Choroid plexus epithelial cell (primary cell): ENCODE data around the gene DOCK2.
A peak's percentile ranks its signal among the peaks of the same experiment; 100 is the strongest.
"Not testable (repeated sequence)": the region's sequence is repeated elsewhere in the genome, so short reads cannot be mapped to it uniquely, and the experiment has no call there.

Experiments used
- DNase-seq: peaks from one replicate; pipeline ENCODE4 v3.0.0-alpha.2; 2010; ENCODE audit warnings: low read depth
- H3K4me3 ChIP-seq: 2 replicates; pipeline ENCODE4 v1.5.1; 2011; ENCODE audit warnings: low read depth, mild to moderate bottlenecking, control low read depth, low read length, moderate library complexity
- CTCF ChIP-seq: conservative IDR thresholded peaks from 2 replicates; pipeline ENCODE4 v1.5.1; 2011; ENCODE audit warnings: low read depth, mild to moderate bottlenecking, control low read depth, inconsistent platforms, low read length, moderate library complexity

DOCK2 gene

GRCh38 chr5:169602535-169602934 is 34.5 kb upstream of the DOCK2 start:
- H3K4me3 ChIP-seq, result no peak overlapping the region
- no peak for TF ChIP-seq CTCF
- DNase-seq, result no peak

DNA sequence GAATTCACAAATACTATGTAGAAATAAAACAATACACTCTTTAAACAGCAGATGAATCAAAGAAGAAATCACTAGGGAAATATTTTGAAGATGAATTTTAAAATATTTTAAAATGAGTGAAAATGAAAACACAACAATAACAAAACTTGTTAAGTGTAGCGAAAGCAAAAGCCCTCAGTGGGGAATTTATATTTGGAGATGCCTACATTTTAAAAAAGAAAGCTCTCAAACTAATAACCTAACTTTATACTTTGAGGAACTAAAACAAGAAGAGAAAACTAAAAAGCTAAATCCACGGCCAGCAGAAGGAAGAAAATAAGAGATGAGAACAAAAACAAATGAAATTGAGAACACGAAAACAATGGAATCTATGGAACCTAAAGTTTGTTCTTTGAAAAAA is 30.8 kb upstream of the DOCK2 start:
- no peak for DNase-seq
- no peak for TF ChIP-seq CTCF
- H3K4me3 ChIP-seq, result no peak overlapping the region

DNA sequence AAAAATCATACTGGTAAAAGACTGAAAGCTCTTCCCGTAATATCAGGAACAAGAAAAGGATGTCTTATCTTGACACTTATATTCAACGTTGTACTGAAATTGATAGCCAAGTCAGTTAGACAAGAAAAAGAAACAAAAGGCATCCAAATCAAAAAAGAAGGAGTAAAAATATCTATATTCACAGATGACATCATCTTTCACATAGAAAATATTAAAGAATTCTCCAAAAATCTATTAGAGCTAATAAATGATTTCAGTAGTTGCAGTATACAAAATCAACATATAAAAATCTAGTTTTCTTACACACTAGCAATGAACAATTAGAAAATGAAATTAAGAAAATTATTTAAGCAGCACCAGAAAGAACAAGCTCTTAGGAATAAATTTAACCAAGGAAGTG is 29.2 kb upstream of the DOCK2 start:
- no peak for TF ChIP-seq CTCF
- no peak overlapping the region for H3K4me3 ChIP-seq
- no peak for DNase-seq

- peak; percentile 16 for DNase-seq
- H3K4me3 ChIP-seq, result no peak overlapping the region
- no peak for TF ChIP-seq CTCF
These were observed 27.4 kb upstream of the DOCK2 start for GRCh38 chr5:169609716-169610115.

GRCh38 chr5:169610606-169611005 is 26.5 kb upstream of the DOCK2 start:
- H3K4me3 ChIP-seq, result no peak overlapping the region
- DNase-seq, result peak; percentile 20
- no peak for TF ChIP-seq CTCF

- DNase-seq, result no peak
- TF ChIP-seq CTCF, result no peak
- H3K4me3 ChIP-seq, result no peak overlapping the region
These were observed 21.5 kb upstream of the DOCK2 start for GRCh38 chr5:169615561-169615960.

- H3K4me3 ChIP-seq, DNase-seq: not testable (repeated sequence)
These were observed 12.8 kb upstream of the DOCK2 start for GRCh38 chr5:169624307-169624706.

- DNase-seq, result peak; percentile 94
- no peak for TF ChIP-seq CTCF
- H3K4me3 ChIP-seq, result no peak overlapping the region
These were observed 10.3 kb upstream of the DOCK2 start for GRCh38 chr5:169626779-169627178.
